Fibroblast of mammary gland (primary cell): ENCODE results near the gene PIAS1.

Experiments
- DNase-seq: peaks from one replicate; pipeline ENCODE4 v3.0.0-alpha.2; 2010; ENCODE audit warnings: low read depth
- H3K4me3 ChIP-seq: 2 replicates; pipeline ENCODE4 v1.5.1; 2011; ENCODE audit warnings: low read depth, mild to moderate bottlenecking, low read length, moderate library complexity; ENCODE audit not compliant: control insufficient read depth
- TF ChIP-seq, protein P1 (sequence below): conservative IDR thresholded peaks from 2 replicates; pipeline ENCODE4 v1.5.1; 2011; ENCODE audit warnings: low read depth, low read length, inconsistent platforms; ENCODE audit not compliant: control insufficient read depth, insufficient read depth

The PIAS1 gene

GRCh38 chr15:68027388-68027787, 26.7 kb upstream of the PIAS1 start:
- H3K4me3 ChIP-seq = no peak overlapping the region
- TF ChIP-seq, protein P1, sequence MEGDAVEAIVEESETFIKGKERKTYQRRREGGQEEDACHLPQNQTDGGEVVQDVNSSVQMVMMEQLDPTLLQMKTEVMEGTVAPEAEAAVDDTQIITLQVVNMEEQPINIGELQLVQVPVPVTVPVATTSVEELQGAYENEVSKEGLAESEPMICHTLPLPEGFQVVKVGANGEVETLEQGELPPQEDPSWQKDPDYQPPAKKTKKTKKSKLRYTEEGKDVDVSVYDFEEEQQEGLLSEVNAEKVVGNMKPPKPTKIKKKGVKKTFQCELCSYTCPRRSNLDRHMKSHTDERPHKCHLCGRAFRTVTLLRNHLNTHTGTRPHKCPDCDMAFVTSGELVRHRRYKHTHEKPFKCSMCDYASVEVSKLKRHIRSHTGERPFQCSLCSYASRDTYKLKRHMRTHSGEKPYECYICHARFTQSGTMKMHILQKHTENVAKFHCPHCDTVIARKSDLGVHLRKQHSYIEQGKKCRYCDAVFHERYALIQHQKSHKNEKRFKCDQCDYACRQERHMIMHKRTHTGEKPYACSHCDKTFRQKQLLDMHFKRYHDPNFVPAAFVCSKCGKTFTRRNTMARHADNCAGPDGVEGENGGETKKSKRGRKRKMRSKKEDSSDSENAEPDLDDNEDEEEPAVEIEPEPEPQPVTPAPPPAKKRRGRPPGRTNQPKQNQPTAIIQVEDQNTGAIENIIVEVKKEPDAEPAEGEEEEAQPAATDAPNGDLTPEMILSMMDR = no peak
- no peak for DNase-seq

- TF ChIP-seq, protein P1 = no peak
- DNase-seq = no peak
- H3K4me3 ChIP-seq = no peak overlapping the region
These were observed 25.8 kb upstream of the PIAS1 start for GRCh38 chr15:68028137-68028887.

DNA sequence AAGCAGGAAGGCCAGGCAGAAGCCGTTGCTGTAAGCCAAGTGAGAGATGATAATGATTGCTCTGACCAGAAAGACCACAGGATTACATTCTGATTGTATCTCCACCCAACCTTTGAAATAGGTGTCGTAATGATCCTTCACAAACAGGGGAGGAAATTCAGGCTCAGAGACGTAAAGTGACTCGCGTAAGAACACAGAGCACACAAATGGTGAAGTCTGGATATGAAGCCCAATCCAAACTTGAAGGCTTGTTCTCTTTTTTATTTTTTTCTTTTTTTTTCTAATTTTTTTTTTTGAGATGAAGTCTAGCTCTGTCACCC, 25.3 kb upstream of the PIAS1 start:
- DNase-seq = no peak
- TF ChIP-seq, protein P1 = no peak
- no peak overlapping the region for H3K4me3 ChIP-seq

- no peak for DNase-seq
- no peak overlapping the region for H3K4me3 ChIP-seq
- TF ChIP-seq, protein P1 = no peak
These were observed 24.2 kb upstream of the PIAS1 start for GRCh38 chr15:68029959-68030358.

GRCh38 chr15:68031404-68031803, 22.7 kb upstream of the PIAS1 start:
- no peak for DNase-seq
- no peak overlapping the region for H3K4me3 ChIP-seq
- TF ChIP-seq, protein P1 = no peak

DNA sequence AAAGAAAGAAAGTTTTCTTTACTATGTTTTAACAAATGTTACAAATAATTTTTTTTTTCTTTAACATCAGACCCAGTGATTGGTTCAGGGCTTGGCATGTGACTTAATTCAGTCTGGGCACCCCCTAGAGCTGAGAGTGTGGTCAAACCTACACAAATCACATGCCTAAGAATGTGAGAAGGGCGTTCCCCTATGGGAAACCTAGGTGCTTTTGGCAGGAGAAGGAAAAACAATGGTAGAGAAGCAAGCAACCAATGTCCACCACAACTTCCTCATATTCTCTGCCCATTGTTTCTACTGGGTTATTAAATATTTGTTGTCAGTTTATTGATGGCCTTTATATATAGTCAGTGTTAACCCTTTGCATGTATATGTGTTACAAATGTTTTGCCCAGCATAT, 21.4 kb upstream of the PIAS1 start:
- TF ChIP-seq, protein P1 = no peak
- no peak overlapping the region for H3K4me3 ChIP-seq
- no peak for DNase-seq

DNA sequence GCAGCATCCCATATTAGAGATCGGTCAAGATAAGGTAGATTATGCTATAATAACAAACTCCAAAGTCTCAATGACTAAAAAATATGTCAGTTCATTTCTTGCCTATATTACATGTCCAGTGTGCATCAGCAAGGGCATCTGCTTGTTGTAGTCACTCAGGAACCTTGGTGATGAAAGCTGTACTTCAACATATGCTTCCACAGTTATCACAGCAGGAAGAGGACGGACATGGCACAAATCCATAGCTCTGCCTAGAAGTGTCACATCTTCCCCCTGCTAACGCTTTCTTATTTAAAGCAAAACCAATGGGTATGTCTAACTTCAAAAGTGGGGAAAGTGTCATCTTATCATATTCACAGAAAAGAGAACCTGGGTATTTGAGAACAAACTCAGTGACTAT, 20.0 kb upstream of the PIAS1 start:
- TF ChIP-seq, protein P1 = no peak
- no peak for DNase-seq
- no peak overlapping the region for H3K4me3 ChIP-seq
